ENCODE data around the gene UAP1L1. TPM values are rescaled to one million over a fixed set of nuclear protein-coding genes. Genes with fewer than 3 reads are reported as not detected.

Gene UAP1L1
- polyA plus RNA-seq, 1 donor from 2014 or later, result 0.21 TPM

GRCh38 chr9:137048655-137049543 lies 28.4 kb upstream of the UAP1L1 start:
- Histone ChIP-seq H3K4me3 (ENCODE audit: low read length) (no peak overlapping the region), H3F3A (ENCODE audit: insufficient read depth, low read length, poor library complexity, severe bottlenecking) (no peaks in the 10 kb centered on the region), H3K79me2 (replicated peaks; ENCODE audit: insufficient read depth, low read length) (peaks cover 16% of the 10 kb centered on the region), H3K9me2 (ENCODE audit: insufficient read depth, low read length) (no peaks in the 10 kb centered on the region), H4K20me1 (ENCODE audit: insufficient read depth) (peaks cover 13% of the 10 kb centered on the region), H2AFZ (ENCODE audit: low read depth, low read length) (no peak overlapping the region), H3K9me3 (ENCODE audit: low read length) (no peaks in the 10 kb centered on the region), H3K9ac (ENCODE audit: low read length) (no peak overlapping the region), H3K36me3 (ENCODE audit: insufficient read depth, low read length) (no peaks in the 10 kb centered on the region), H3K4me2 (ENCODE audit: low read length) (no peak overlapping the region), H3K27ac (ENCODE audit: low read length) (no peak overlapping the region), H3K27me3 (ENCODE audit: insufficient read depth, low read depth, low read length) (peaks cover 63% of the 10 kb centered on the region)
- TF ChIP-seq TAF1 (IDR thresholded peaks at IDR 0.05; ENCODE audit: low read depth) (no peak), POLR2AphosphoS5 (IDR thresholded peaks at IDR 0.05) (no peak), MXI1 (conservative IDR thresholded peaks at IDR 0.05; ENCODE audit: poor library complexity, severe bottlenecking) (no peak)

DNA sequence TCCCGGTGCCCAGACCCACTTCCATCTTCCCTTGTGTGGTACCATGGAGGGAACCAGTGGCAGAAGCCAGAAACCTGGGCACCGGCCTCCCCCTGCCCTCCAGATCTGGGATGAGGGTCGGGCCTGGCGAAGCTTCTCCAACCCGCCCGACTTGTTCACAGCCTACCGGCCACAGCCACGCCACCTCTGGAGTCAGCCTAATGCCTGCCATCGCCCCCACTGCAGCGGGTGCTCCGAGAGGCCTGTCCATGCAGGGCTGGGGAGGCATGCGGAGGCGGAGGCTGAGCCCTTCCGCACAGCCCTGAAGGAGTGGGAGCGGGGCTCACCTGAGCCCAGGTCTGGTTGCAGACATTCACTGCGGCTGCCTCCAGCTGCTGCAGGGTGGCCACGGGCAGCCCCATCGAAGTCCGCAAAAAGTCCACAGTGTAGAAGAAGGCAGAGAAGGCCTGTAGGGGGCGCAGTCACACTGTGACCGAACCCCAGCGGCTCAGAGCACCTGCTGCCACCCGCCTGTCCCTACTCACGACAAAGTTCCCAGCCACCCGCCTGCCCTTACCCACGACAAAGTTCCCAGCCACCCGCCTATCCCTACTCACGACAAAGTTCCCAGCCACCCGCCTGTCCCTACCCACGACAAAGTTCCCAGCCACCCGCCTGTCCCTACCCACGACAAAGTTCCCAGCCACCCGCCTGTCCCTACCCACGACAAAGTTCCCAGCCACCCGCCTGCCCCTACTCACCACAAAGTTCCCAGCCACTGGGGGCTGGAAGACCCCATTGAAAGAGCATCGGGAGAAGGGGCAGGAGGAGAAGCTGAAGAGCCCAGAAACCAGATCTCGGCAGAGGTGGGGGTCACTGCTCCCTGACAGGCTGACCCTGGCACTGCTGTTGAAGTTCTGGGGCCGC lies 27.5 kb upstream of the UAP1L1 start:
- Histone ChIP-seq H3K9ac (ENCODE audit: low read length) (no peak overlapping the region), H3K27ac (ENCODE audit: low read length) (no peak overlapping the region), H3K4me2 (ENCODE audit: low read length) (no peak overlapping the region), H2AFZ (ENCODE audit: low read depth, low read length) (no peak overlapping the region), H3K4me3 (ENCODE audit: low read length) (no peak overlapping the region), H3F3A (ENCODE audit: insufficient read depth, low read length, poor library complexity, severe bottlenecking) (no peaks in the 10 kb centered on the region), H3K27me3 (ENCODE audit: insufficient read depth, low read depth, low read length) (peaks cover 72% of the 10 kb centered on the region), H3K36me3 (ENCODE audit: insufficient read depth, low read length) (no peaks in the 10 kb centered on the region), H4K20me1 (ENCODE audit: insufficient read depth) (peaks cover 4% of the 10 kb centered on the region), H3K9me3 (ENCODE audit: low read length) (no peaks in the 10 kb centered on the region), H3K9me2 (ENCODE audit: insufficient read depth, low read length) (no peaks in the 10 kb centered on the region), H3K79me2 (replicated peaks; ENCODE audit: insufficient read depth, low read length) (peaks cover 7% of the 10 kb centered on the region)
- TF ChIP-seq RAD21 (conservative IDR thresholded peaks at IDR 0.05) (no peak), TAF1 (IDR thresholded peaks at IDR 0.05; ENCODE audit: low read depth) (no peak), EZH2 (IDR thresholded peaks at IDR 0.05; ENCODE audit: borderline replicate concordance, insufficient read depth, low read length, poor library complexity, severe bottlenecking) (no peak), MXI1 (conservative IDR thresholded peaks at IDR 0.05; ENCODE audit: poor library complexity, severe bottlenecking) (no peak)
- TF ChIP-seq, protein P1, sequence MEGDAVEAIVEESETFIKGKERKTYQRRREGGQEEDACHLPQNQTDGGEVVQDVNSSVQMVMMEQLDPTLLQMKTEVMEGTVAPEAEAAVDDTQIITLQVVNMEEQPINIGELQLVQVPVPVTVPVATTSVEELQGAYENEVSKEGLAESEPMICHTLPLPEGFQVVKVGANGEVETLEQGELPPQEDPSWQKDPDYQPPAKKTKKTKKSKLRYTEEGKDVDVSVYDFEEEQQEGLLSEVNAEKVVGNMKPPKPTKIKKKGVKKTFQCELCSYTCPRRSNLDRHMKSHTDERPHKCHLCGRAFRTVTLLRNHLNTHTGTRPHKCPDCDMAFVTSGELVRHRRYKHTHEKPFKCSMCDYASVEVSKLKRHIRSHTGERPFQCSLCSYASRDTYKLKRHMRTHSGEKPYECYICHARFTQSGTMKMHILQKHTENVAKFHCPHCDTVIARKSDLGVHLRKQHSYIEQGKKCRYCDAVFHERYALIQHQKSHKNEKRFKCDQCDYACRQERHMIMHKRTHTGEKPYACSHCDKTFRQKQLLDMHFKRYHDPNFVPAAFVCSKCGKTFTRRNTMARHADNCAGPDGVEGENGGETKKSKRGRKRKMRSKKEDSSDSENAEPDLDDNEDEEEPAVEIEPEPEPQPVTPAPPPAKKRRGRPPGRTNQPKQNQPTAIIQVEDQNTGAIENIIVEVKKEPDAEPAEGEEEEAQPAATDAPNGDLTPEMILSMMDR (IDR thresholded peaks at IDR 0.05; ENCODE audit: poor library complexity, severe bottlenecking), result peak; percentile 56
- TF ChIP-seq, protein P2, sequence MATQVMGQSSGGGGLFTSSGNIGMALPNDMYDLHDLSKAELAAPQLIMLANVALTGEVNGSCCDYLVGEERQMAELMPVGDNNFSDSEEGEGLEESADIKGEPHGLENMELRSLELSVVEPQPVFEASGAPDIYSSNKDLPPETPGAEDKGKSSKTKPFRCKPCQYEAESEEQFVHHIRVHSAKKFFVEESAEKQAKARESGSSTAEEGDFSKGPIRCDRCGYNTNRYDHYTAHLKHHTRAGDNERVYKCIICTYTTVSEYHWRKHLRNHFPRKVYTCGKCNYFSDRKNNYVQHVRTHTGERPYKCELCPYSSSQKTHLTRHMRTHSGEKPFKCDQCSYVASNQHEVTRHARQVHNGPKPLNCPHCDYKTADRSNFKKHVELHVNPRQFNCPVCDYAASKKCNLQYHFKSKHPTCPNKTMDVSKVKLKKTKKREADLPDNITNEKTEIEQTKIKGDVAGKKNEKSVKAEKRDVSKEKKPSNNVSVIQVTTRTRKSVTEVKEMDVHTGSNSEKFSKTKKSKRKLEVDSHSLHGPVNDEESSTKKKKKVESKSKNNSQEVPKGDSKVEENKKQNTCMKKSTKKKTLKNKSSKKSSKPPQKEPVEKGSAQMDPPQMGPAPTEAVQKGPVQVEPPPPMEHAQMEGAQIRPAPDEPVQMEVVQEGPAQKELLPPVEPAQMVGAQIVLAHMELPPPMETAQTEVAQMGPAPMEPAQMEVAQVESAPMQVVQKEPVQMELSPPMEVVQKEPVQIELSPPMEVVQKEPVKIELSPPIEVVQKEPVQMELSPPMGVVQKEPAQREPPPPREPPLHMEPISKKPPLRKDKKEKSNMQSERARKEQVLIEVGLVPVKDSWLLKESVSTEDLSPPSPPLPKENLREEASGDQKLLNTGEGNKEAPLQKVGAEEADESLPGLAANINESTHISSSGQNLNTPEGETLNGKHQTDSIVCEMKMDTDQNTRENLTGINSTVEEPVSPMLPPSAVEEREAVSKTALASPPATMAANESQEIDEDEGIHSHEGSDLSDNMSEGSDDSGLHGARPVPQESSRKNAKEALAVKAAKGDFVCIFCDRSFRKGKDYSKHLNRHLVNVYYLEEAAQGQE (IDR thresholded peaks at IDR 0.05; ENCODE audit: borderline replicate concordance), result no peak

All from neural cell (in vitro differentiated cells).